ENCODE results near the gene FASN. TPM values are rescaled to one million over a fixed set of nuclear protein-coding genes. Genes with fewer than 3 reads are reported as not detected.
"Not testable (repeated sequence)": the region's sequence is repeated elsewhere in the genome, so short reads cannot be mapped to it uniquely, and the experiment has no call there.

Gene FASN
- total RNA-seq, 3 donors from 2014 or later = 87.2 to 115 (median 102) TPM

DNA sequence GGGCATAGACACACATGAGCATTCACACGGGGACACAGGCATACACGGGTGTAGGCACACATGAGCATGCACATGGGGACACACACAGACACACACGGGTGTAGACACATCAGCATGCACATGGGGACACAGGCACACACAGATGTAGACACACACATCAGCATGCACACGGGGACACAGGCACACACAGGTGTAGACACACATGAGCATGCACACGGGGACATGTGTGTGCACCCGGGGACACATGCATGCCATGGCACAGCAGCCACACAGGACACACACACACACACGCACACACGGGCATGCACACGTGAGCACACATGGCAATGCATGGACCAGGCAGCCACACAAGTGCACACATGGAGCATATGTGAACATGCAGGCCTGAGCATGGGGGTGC is 55.4 kb downstream of the FASN start:
- no peaks in the 10 kb centered on the region for H3K9me3 ChIP-seq
- no peak for ATAC-seq
- no peaks in the 10 kb centered on the region for H3K36me3 ChIP-seq (ENCODE audit: low read depth)
- H3K4me3 ChIP-seq = no peak overlapping the region
- intact Hi-C loops (cut with DNase I, micrococcal nuclease) = no loop called here
- DNase-seq = no peak
- peaks cover 3% of the 10 kb centered on the region for H3K4me1 ChIP-seq (ENCODE audit: low read depth)
- TF ChIP-seq, protein P1, sequence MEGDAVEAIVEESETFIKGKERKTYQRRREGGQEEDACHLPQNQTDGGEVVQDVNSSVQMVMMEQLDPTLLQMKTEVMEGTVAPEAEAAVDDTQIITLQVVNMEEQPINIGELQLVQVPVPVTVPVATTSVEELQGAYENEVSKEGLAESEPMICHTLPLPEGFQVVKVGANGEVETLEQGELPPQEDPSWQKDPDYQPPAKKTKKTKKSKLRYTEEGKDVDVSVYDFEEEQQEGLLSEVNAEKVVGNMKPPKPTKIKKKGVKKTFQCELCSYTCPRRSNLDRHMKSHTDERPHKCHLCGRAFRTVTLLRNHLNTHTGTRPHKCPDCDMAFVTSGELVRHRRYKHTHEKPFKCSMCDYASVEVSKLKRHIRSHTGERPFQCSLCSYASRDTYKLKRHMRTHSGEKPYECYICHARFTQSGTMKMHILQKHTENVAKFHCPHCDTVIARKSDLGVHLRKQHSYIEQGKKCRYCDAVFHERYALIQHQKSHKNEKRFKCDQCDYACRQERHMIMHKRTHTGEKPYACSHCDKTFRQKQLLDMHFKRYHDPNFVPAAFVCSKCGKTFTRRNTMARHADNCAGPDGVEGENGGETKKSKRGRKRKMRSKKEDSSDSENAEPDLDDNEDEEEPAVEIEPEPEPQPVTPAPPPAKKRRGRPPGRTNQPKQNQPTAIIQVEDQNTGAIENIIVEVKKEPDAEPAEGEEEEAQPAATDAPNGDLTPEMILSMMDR (IDR thresholded peaks at IDR 0.05) = no peak

DNA sequence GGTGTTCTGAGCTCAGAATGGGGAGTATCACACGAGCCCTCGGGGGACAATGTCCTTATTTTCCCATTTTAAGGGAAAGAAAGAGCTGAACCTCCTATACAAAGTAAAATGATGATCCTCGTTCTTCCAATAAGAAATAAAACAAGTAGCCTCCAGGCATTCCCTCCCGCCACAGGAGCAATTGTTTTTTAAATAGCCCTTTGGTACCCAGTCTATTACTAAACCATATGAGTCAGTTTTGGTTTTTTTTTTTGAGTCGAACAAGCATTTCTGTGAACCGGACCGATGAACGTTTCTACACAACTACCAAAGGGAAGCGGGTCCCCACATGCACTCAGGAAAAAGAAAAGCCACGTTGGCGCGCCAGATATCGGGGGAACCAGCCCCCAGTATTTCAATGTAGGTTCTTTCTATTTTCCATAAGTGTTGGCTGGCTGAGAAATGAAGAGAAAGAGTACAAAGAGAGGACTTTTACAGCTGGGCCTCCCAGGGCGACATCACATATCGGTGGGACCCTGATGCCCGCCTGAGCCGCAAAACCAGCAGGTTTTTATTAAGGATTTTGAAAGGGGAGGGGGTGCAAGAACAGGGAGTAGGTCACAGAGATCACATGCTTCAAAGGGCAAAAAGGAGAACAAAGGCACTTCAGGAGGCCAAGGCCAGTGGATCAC is 56.8 kb downstream of the FASN start:
- TF ChIP-seq, protein P1 (IDR thresholded peaks at IDR 0.05) = no peak
- H3K9me3 ChIP-seq = no peaks in the 10 kb centered on the region
- no peak for ATAC-seq
- intact Hi-C loops (cut with DNase I, micrococcal nuclease) = no loop called here
- H3K36me3 ChIP-seq (ENCODE audit: low read depth) = no peaks in the 10 kb centered on the region
- H3K4me1 ChIP-seq (ENCODE audit: low read depth) = peaks cover 7% of the 10 kb centered on the region
- no peak overlapping the region for H3K4me3 ChIP-seq
- no peak for DNase-seq

DNA sequence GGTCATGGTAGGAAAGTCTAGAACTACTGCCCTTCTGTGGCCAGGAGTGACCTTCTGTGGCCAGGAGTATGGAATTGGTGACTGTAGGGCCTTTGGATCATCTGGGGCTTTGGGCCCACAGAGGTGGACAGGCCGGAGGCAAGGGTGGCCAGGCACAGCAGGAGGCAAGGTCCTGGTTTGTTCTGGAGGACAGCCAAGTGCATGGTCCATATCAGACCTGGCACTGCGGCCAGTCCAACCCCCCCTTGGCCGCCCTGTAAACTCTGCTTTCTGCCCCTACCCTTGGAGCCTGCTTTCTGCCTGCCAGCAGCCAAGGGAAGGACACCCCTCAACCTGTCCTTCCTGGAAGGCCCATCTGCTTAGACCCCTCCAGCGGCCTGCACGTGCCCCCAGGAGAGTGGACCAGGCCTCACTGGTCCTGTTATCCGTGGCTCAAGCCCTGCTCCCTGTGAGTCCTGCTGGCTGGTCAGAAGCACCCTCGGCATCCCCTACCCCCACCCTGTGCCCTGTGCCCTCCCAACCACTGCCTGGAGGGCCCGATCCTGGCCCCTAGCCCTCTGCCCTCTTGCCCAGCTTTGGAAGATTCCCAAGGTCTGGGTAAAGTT is 58.2 kb downstream of the FASN start:
- TF ChIP-seq, protein P1 (IDR thresholded peaks at IDR 0.05) = no peak
- peaks cover 10% of the 10 kb centered on the region for H3K4me1 ChIP-seq (ENCODE audit: low read depth)
- intact Hi-C loops (cut with DNase I, micrococcal nuclease) = loop anchor here in 1 of 2 donors (10.0 kb wide), 1 partner anchor 115 kb away; no protein-coding TSS in a partner anchor
- ATAC-seq (no peak), DNase-seq (no peak)
- no peaks in the 10 kb centered on the region for H3K9me3 ChIP-seq
- no peak overlapping the region for H3K4me3 ChIP-seq
- no peaks in the 10 kb centered on the region for H3K36me3 ChIP-seq (ENCODE audit: low read depth)

DNA sequence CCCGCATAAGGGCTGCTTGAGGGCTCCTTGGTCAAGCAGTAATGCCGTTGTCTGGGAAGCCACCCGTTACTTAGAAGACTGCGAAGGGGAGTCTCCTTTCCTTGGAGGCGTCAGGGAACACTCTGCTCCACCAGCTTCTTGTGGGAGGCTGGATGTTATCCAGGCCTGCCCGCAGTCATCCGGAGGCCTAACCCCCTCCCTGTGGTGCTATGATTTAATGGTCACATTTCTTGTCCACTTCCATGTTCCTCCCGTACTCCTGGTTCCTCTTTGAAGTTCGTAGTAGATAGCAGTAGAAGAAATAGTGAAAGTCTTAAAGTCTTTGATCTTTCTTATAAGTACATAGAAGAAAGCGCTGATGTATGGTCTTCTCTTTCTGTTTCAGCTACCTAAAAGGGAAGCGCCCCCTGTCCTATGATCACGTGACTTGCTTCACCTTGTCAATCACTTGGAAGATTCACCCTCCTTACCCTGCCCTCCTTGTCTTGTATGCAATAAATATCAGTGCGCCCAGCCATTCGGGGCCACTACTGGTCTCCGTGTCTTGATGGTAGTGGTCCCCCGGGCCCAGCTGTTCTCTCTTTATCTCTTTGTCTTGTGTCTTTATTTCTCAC is 59.1 kb downstream of the FASN start:
- H3K4me3 ChIP-seq; H3K4me1 ChIP-seq (ENCODE audit: low read depth); H3K36me3 ChIP-seq (ENCODE audit: low read depth); ATAC-seq; DNase-seq; H3K9me3 ChIP-seq: not testable (repeated sequence)
- intact Hi-C loops (cut with DNase I, micrococcal nuclease) = loop anchor here in 1 of 2 donors (10.0 kb wide), 1 partner anchor 116 kb away; no protein-coding TSS in a partner anchor

DNA sequence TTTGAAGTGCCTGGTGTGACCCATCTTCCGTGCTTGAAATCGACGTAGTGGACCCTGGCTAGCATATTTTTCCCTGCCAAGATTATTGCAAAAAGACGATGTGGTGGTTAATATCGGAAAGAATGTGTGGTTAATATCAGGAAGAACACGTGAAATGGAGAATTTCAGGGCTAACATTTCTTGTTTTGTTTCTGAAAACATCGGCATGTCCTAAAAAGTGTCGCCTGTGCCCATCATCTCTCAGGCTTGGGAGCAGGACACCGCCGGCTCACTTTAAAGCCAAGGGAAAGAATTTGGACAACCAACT is 60.2 kb downstream of the FASN start:
- no peak for DNase-seq
- intact Hi-C loops (cut with DNase I, micrococcal nuclease) = loop anchor here in 1 of 2 donors (10.0 kb wide), 1 partner anchor 117 kb away; no protein-coding TSS in a partner anchor
- no peaks in the 10 kb centered on the region for H3K36me3 ChIP-seq (ENCODE audit: low read depth)
- TF ChIP-seq, protein P1 (IDR thresholded peaks at IDR 0.05) = no peak
- no peaks in the 10 kb centered on the region for H3K9me3 ChIP-seq
- H3K4me1 ChIP-seq (ENCODE audit: low read depth) = peaks cover 10% of the 10 kb centered on the region
- H3K4me3 ChIP-seq = no peak overlapping the region
- ATAC-seq = no peak

Measured in mucosa of descending colon (tissue), 3 donors.